HG03442 (cell line): Measurements from ENCODE around the gene ARFGAP3.
A peak's percentile ranks its signal among the peaks of the same experiment; 100 is the strongest.

Experiments
- ATAC-seq: cut with Tn5 transposase; IDR thresholded peaks from one replicate; pipeline ENCODE4 v1.9.1; 2021; ENCODE audit warnings: mild to moderate bottlenecking, moderate library complexity; ENCODE audit not compliant: unreplicated experiment

ARFGAP3 gene

DNA sequence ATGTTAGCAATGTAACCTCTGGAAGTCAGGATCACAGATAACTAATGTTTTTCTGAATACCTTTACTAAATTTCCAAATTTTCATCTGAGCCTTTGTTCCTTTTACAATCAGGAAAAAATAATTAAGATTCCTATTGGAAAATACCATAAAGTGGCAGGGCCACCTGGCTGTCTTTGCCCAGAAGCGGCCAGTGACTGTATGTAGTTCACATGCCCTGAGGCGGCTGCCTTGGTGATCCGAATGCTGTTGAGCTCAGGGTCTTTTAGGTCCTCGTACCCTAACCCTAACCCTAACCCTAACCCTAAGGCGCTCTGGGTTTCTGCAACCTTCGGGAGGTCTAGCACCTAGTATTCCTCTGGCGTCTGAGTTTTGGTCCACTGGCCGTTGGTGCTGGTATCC lies 8.5 kb upstream of the ARFGAP3 start:
- ATAC-seq: no peak

- no peak for ATAC-seq
These were observed 6.4 kb upstream of the ARFGAP3 start for GRCh38 chr22:42863349-42863961.

DNA sequence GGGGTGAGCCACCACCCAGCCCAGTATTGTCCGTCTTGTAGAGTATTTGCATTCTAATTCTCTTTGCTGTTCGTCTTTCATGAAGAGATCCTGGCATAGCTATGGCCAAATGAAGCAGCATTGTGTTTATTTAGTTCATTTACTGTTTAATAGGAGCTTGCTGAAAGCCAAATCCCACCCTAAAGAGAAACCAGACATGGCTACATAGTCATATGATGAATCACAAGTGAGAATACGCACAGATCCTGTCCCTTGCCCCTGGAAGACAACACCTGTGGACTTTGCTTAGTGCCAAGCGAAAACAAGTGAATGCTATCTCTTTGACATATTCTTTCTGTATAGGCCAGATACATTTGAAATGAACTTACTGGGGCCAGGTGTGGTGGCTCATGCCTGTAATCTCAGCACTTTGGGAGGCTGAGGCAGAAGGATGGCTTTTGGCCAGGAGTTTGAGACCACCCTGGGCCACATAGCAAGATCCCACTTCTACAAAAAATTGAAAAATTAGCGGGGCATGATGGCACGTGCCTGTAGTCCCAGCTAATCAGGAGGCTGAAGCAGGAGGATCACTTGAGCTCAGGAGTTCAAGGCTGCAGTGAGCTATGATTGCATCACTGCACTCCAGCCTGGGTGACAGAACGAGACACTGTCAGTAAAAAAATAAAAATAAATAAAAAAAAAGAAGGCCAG lies 5.1 kb upstream of the ARFGAP3 start:
- no peak for ATAC-seq

DNA sequence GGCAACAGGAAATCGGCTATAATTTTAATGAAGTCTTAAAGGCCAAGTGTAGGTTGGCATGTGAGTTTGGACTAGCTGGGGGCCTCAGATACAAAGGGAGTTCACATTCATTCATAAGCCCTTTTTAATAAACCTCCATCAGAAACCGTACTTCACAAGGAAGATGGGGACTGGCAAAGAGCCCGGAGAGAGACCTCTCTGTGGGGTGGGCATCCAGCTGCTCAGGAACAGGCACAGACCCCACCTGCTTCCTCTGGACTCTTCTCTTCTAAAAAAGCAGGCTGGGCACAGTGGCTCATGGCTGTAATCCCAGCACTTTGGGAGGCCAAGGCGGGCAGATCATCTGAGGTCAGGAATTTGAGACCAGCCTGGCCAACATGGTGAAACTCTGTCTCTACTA lies 3.9 kb upstream of the ARFGAP3 start:
- no peak for ATAC-seq

DNA sequence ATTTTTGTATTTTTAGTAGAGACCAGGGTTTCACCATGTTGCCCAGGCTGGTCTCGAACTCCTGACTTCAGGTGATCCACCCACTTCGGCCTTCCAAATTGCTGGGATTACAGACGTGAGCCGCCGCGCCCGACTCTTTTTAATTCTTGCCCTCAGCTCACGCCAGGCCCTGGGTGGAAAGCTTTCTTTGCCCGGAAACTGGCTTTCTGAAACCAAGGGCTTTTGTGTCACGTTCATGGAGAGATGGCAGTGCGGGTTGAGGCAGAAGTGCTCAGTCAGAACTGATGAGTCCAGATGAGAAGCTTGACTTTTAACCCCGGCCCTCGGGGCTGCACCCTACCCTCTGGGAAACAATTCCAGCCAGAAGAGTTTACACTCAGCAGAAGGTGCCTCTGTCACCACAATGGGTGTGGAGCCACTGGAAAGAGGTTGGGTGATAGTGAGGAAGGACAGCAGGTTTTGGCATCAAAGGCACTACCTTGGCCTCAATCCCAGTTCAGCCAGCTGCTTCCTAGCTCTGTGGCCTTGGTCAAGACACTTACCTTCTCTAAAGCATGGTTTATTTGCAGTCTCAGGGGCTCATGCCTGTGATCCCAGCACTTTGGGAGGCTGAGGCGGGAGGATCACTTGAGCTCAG lies 890 bp upstream of the ARFGAP3 start:
- ATAC-seq: no peak

- peak; percentile 24 for ATAC-seq
These were observed 751 bp downstream of the ARFGAP3 start for GRCh38 chr22:42856179-42856864.

DNA sequence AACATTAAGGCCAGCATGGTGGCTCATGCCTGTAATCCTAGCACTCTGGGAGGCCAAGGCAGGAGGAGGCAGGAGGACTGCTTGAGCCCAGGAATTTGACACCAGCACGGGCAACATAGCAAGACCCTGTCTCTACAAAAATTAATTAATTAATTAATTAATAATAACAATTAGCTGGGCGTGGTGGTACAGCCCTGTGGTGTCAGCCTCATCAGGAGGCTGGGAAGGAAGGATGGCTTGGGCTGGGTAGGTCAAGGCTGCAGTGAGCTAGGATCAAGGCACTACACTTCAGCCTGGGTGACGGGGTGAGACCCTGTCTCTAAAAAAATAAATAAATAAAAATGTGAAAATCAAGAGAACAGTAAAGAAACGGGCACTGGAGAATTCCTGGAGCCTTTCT lies 1.4 kb downstream of the ARFGAP3 start:
- ATAC-seq: no peak

GRCh38 chr22:42855211-42855610 lies 1.9 kb downstream of the ARFGAP3 start:
- no peak for ATAC-seq

DNA sequence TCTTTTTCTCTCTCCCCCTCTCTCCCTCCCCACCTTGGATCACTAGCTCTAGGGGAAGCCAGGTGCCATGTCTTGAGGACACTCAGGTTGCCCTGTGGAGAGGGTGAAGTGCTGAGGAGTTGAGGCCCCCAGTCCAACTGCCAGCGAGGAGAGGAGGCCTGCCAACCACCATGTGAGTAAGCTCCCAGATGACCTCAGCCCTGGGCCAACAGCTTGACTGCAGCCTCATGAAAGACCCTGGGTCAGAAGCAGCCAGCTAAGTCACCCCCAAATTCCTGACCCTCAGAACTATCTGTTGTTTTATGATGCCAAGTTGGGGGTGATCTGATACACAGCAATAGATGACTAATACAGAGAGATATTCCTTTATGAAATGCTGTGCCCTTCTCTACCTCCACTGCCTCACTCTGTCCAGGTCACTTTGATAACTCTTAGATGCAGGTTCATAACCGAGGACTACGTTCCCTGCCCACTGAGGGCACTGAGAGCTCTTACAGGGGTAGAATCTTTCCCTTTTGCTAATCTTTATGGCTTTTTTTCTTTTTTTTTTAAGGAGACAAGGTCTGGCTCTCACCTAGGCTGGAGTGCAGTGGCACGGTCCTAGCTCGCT lies 8.0 kb downstream of the ARFGAP3 start:
- ATAC-seq: no peak

GRCh38 chr22:42847110-42847509 lies 10.0 kb downstream of the ARFGAP3 start:
- no peak for ATAC-seq

GRCh38 chr22:42844756-42845155 lies 12.3 kb downstream of the ARFGAP3 start:
- no peak for ATAC-seq

DNA sequence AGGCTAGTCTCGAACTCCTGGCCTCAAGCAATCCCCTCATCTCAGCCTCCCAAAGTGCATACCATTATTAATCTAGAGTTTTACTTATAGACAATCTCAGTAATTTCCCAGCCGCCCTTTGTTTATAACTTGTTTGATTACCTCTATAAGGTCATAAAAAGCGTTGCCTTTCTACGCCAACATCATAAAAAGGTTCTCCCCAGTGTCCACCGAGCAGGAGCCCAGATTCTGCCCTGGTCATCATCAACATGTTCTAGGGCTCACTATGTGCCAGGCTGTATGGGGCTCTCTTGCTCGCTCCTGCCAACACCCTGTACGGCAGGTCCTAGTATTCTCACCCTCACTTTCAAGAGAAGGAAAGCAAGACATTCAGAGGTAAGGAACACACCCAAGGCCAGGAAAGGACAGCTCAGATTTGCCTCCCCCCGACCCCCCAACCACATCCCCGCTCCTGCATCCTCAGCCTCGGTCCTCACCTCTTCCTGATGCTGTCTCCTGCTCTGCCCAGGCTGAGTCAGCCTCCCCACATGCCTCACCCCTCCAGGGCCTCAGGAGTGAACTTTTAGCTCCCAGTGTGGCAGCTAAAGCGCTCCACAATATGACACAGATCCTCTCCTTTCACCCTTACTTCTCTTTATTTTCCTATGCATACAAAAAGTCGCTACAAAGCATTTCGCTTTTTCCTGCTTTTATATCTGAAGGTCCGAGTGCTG lies 14.3 kb downstream of the ARFGAP3 start:
- no peak for ATAC-seq

DNA sequence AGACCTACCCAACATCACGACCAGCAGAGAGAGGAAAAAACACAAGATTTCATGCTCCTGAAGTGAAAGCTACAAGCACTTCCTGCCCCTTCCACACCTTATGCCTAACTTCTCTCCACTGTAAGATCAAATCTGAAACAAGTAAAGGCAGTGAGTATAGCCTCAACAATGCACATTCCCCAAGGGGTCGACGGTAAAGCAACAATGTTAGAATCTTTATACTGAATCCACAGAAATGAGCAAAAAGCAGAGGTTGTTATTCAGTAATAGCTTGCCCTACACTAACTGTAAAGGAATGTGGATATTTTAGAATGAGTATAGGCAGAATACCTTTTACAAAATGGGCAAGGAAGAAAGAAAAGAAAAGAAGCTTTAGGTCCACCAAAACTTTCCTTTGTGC lies 15.6 kb downstream of the ARFGAP3 start:
- ATAC-seq: no peak

DNA sequence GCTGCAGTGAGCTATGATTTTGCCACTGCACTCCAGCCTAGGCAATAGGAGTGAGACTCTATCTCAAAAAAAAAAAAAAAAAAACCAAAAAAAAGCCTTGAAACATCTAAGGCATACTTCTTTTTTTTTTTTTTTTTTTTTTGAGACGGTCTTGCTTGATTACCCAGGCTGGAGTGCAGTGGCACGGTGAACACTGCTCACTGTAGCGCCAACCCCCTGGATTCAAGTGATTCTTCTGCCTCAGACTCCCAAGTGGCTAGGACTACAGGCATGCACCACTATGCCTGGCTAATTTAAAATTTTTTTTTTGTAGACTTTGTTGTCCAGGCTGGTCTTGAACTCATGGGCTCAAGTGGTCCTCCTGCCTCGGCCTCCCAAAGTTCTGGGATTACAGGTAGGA lies 19.5 kb downstream of the ARFGAP3 start:
- ATAC-seq: no peak

DNA sequence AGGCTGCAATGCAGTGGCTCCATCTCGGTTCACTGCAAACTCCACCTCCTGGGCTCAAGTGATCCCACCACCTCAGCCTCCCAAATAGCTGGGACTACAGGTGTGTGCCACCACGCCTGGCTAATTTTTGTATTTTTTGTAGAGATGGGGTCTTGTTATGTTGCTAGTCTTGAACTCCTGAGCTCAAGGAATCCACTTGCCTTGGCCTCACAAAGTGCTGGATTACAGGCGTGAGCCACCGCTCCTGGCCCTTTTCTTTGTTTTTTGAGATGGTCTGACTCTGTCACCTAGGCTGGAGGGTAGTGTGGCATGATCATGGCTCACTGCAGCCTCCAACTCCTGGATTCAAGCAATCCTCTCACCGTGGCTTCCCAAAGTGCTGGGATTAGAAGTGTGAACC lies 21.0 kb downstream of the ARFGAP3 start:
- no peak for ATAC-seq

DNA sequence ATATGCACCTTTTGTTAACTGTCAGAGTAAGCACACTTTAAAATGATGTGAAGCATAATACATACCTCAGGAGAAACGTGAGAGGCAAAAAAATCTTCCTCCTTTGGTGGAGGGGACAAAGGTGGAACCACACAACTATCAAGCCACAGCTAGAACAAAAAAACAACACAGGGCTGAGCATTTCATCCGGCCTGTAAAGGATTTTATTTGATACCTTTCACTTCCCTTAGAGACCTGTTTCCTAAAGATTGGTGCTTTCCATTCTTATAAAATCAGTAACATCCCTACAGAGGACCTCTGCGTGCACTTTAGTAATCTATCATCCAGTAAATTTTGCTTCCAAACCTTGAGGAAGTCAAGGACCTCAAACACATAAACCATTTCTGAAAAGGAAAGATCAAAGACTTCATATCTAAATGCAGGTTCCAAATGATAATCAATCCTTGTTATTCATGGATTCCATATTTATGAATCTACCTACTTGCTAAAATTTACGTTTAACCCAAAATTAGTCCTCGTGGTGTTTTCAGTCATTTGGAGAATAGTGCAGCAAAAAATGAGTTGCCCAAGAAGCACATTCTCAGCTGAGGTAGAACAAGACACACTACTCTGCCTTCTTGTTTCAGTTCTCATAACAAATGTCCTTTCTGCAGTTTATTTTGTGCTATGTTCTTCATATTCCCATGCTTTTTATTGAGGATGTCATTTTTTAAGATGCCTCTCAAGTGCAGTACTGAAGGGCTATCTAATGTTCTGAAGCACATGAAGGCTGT lies 22.7 kb downstream of the ARFGAP3 start:
- ATAC-seq: no peak

DNA sequence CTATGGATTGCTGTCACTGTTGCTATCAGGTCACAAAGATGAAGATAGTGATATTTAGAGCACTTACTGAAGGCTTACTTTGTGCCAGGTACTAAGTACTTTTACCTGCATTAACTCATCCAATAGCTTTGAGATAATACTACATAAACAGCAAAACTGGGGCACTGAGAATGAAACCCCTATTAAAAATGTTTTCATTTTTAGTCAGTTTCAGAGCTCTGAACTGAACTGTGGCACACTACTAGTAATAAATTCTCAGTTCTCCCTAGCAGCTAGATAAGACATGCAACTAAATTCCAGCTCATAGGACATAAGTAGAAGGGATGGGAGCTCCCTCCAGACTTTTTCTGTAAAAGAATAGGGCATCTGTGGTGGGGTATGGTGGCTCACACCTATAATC lies 24.0 kb downstream of the ARFGAP3 start:
- ATAC-seq: no peak

DNA sequence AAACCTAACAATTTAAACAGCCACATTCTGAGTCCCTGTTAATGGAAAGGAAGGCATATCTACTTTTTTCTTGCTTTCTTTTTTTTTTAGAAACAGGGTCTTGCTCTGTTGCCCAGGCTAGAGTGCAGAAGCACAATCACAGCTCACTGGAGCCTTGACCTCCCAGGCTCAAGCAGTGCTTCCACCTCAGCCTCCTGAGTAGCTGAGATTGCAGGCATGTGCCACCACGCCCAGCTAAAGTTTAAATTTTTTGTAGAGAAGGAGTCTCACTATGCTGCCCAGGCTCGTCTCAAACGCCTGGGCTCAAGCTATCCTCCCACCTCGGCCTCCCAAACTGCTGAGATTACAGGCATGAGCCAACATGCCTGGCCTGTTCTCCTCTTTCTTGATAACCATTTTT lies 25.4 kb downstream of the ARFGAP3 start:
- no peak for ATAC-seq

- no peak for ATAC-seq
These were observed 26.9 kb downstream of the ARFGAP3 start for GRCh38 chr22:42830161-42830560.

DNA sequence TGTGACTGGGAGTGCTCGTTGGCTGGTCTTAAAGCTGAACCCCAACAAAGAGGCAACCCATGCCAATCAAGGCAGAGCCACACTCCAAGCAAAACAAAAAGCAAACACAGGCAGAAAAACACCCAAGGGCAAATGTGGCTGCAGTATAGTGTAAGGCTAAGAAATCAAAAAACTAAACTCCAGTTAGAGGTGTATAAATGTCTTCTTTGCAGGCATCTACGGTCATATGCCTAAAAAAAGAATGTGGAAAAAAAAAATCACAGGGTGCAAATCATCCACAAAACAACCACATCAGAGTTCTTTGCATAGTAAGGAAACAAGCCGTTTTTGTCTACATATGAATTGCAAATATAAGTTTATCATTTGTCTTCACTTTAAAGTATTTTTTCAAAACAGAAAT lies 27.8 kb downstream of the ARFGAP3 start:
- ATAC-seq: no peak
